ENCODE data around the gene CDKN2A.

Gene CDKN2A

GRCh38 chr9:21945606-21946005 lies 48.6 kb downstream of the CDKN2A start:
- H3K9me2 ChIP-seq (replicated peaks; ENCODE audit: insufficient read depth, low read length), result no peaks in the 10 kb centered on the region
- no peak overlapping the region for H3K4me2 ChIP-seq (ENCODE audit: low read depth, low read length, poor library complexity, severe bottlenecking)
- TF ChIP-seq EZH2phosphoT487 (conservative IDR thresholded peaks at IDR 0.05; ENCODE audit: low read length), result no peak
- TF ChIP-seq, protein P1, sequence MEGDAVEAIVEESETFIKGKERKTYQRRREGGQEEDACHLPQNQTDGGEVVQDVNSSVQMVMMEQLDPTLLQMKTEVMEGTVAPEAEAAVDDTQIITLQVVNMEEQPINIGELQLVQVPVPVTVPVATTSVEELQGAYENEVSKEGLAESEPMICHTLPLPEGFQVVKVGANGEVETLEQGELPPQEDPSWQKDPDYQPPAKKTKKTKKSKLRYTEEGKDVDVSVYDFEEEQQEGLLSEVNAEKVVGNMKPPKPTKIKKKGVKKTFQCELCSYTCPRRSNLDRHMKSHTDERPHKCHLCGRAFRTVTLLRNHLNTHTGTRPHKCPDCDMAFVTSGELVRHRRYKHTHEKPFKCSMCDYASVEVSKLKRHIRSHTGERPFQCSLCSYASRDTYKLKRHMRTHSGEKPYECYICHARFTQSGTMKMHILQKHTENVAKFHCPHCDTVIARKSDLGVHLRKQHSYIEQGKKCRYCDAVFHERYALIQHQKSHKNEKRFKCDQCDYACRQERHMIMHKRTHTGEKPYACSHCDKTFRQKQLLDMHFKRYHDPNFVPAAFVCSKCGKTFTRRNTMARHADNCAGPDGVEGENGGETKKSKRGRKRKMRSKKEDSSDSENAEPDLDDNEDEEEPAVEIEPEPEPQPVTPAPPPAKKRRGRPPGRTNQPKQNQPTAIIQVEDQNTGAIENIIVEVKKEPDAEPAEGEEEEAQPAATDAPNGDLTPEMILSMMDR (IDR thresholded peaks at IDR 0.05; ENCODE audit: insufficient read depth, low read length, poor library complexity, severe bottlenecking), result no peak
- H3K27me3 ChIP-seq (ENCODE audit: low read length), result no peaks in the 10 kb centered on the region
- H3K4me3 ChIP-seq (ENCODE audit: insufficient read depth, low read length, poor library complexity, severe bottlenecking), result no peak overlapping the region
- no peak overlapping the region for H3K9ac ChIP-seq (ENCODE audit: low read length)
- no peak overlapping the region for H2AFZ ChIP-seq (ENCODE audit: low read depth, low read length, severe bottlenecking)
- no peak overlapping the region for H3K27ac ChIP-seq (ENCODE audit: low read depth, low read length)
- H3K79me2 ChIP-seq (ENCODE audit: insufficient read depth, low read length), result no peaks in the 10 kb centered on the region
- H3K9me3 ChIP-seq (ENCODE audit: insufficient read depth, low read length), result no peaks in the 10 kb centered on the region
- no peaks in the 10 kb centered on the region for H3F3A ChIP-seq (ENCODE audit: insufficient read depth)
- H4K20me1 ChIP-seq (ENCODE audit: low read depth, low read length), result no peaks in the 10 kb centered on the region
- no peaks in the 10 kb centered on the region for H3K36me3 ChIP-seq (ENCODE audit: low read length)

- Histone ChIP-seq H3K27ac (ENCODE audit: low read depth, low read length) (no peak overlapping the region), H3K36me3 (ENCODE audit: low read length) (no peaks in the 10 kb centered on the region), H3K4me2 (ENCODE audit: low read depth, low read length, poor library complexity, severe bottlenecking) (no peak overlapping the region), H3K9me3 (ENCODE audit: insufficient read depth, low read length) (no peaks in the 10 kb centered on the region), H2AFZ (ENCODE audit: low read depth, low read length, severe bottlenecking) (no peak overlapping the region), H3K4me3 (ENCODE audit: insufficient read depth, low read length, poor library complexity, severe bottlenecking) (no peak overlapping the region), H3K27me3 (ENCODE audit: low read length) (no peaks in the 10 kb centered on the region), H4K20me1 (ENCODE audit: low read depth, low read length) (no peaks in the 10 kb centered on the region), H3F3A (ENCODE audit: insufficient read depth) (no peaks in the 10 kb centered on the region), H3K9ac (ENCODE audit: low read length) (no peak overlapping the region), H3K9me2 (replicated peaks; ENCODE audit: insufficient read depth, low read length) (no peaks in the 10 kb centered on the region), H3K79me2 (ENCODE audit: insufficient read depth, low read length) (no peaks in the 10 kb centered on the region)
- TF ChIP-seq, protein P1 (IDR thresholded peaks at IDR 0.05; ENCODE audit: insufficient read depth, low read length, poor library complexity, severe bottlenecking), result no peak
- TF ChIP-seq EZH2phosphoT487 (conservative IDR thresholded peaks at IDR 0.05; ENCODE audit: low read length), result no peak
These were observed 50.7 kb downstream of the CDKN2A start for GRCh38 chr9:21943464-21943863.

DNA sequence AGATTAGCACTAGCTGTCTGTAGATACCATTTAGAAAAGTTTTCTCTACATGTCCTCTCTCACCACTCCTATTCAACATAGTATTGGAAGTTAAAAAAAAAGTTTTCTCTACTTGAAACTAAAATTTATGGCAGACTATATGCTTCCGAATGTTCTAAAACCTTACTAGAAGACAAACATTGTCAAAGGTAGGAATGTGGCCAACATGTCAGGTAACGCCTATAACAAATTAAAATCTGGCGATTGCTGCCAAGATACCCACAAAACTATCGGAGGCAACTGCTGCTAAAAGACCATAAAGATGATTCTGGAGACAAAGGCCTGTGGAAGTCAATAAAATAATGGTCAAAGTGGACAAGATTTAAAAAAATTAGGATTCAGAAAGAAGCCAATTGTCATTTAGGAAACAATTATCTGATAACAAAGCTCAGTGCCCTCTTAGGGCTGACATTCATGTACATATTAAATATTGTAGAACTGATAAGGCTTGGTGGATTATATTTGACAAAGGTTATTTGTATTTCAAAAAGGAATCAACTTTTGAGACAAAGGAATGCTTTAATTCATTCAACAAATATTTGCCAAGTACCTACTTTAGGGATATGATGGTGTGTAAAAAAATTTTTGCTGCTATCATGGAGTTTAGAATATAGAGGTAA lies 52.7 kb downstream of the CDKN2A start:
- Histone ChIP-seq H3K79me2 (ENCODE audit: insufficient read depth, low read length) (no peaks in the 10 kb centered on the region), H3K27ac (ENCODE audit: low read depth, low read length) (no peak overlapping the region), H3F3A (ENCODE audit: insufficient read depth) (no peaks in the 10 kb centered on the region), H3K27me3 (ENCODE audit: low read length) (no peaks in the 10 kb centered on the region), H3K36me3 (ENCODE audit: low read length) (no peaks in the 10 kb centered on the region), H3K9me3 (ENCODE audit: insufficient read depth, low read length) (no peaks in the 10 kb centered on the region), H2AFZ (ENCODE audit: low read depth, low read length, severe bottlenecking) (no peak overlapping the region), H3K9me2 (replicated peaks; ENCODE audit: insufficient read depth, low read length) (no peaks in the 10 kb centered on the region), H3K4me2 (ENCODE audit: low read depth, low read length, poor library complexity, severe bottlenecking) (no peak overlapping the region), H3K4me3 (ENCODE audit: insufficient read depth, low read length, poor library complexity, severe bottlenecking) (no peak overlapping the region), H3K9ac (ENCODE audit: low read length) (no peak overlapping the region), H4K20me1 (ENCODE audit: low read depth, low read length) (no peaks in the 10 kb centered on the region)
- TF ChIP-seq, protein P1 (IDR thresholded peaks at IDR 0.05; ENCODE audit: insufficient read depth, low read length, poor library complexity, severe bottlenecking), result no peak
- no peak for TF ChIP-seq EZH2phosphoT487 (conservative IDR thresholded peaks at IDR 0.05; ENCODE audit: low read length)
